Measurements from ENCODE around the gene CENPM.

- TF ChIP-seq RAD21 (IDR thresholded peaks at IDR 0.05; ENCODE audit: low read depth) (no peak), TAF1 (IDR thresholded peaks at IDR 0.05; ENCODE audit: low read depth) (no peak), YY1 (IDR thresholded peaks at IDR 0.05; ENCODE audit: low read depth) (no peak), EP300 (IDR thresholded peaks at IDR 0.05; ENCODE audit: borderline replicate concordance) (no peak), CREB1 (IDR thresholded peaks at IDR 0.05; ENCODE audit: low read depth) (no peak), REST (IDR thresholded peaks at IDR 0.05; ENCODE audit: low read depth) (no peak), CEBPB (IDR thresholded peaks at IDR 0.05) (no peak), NFIC (IDR thresholded peaks at IDR 0.05) (no peak), FOXM1 (IDR thresholded peaks at IDR 0.05; ENCODE audit: borderline replicate concordance, low read depth) (no peak), MAX (IDR thresholded peaks at IDR 0.05) (no peak), EGR1 (IDR thresholded peaks at IDR 0.05) (no peak), USF1 (IDR thresholded peaks at IDR 0.05) (no peak), TEAD4 (IDR thresholded peaks at IDR 0.05) (no peak), ZBTB7A (IDR thresholded peaks at IDR 0.05; ENCODE audit: low read depth) (no peak)
Observed at GRCh38 chr22:41935509-41935908, 11.4 kb downstream of the CENPM start.
